Measurements from ENCODE around the gene ISM2.

DNA sequence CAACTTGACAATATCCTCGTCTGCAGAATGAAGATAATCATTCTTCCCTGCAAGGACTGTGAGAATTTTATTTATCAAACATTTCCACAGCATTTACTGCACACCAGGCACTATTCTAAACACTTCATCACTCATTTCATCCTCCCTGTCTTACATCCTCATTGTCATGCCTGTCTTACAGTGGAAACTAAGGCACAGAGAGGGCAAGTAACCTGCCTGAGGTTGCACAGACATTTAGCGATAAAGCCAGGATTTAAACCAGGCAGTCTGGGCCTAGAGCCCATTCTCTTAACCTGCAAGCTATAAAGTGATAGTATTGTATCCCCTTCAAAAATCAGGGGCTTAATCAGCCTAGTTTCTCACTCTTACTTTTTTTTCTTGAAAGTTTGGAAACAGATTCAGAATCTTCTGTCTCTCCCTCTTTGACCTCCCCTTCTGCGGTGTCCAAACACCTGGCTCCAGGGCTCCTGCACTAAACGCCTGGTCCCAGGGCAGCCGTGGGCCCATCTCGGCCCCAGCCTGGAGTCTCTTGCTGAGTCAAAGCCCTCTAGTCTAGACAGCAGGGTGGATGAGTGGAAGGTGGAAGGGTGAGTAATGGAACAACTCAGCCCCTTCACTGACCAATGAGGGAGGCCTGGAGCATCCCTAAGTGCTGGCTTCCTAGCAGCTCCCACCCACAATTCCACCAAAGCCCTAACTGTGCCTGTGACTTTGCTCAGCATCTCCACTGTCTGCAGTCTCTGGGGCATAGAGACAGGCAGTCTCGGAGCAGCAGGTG is 12.5 kb downstream of the ISM2 start:
- TF ChIP-seq CTCF (IDR thresholded peaks at IDR 0.05; ENCODE audit: low read depth, low read length) (no peak), EZH2phosphoT487 (IDR thresholded peaks at IDR 0.05; ENCODE audit: low read depth) (no peak)
